Stimulated activated CD8-positive, alpha-beta memory T cell treated with anti-CD3 and anti-CD28 coated beads, Interleukin-4, amount 100 ng/mL, for 1 hour (primary cell): ENCODE measurements around the gene GAB3.

Experiments used
- DNase-seq, 2 donors: peaks; one replicate each; pipeline ENCODE4 v3.0.0-alpha.2; 2020; ENCODE audit warnings: low read depth in 2 of 2, low spot score in 1 of 2

Gene GAB3

GRCh38 chrX:154751203-154751668, 359 bp upstream of the GAB3 start:
- no peak for DNase-seq

GRCh38 chrX:154749856-154750255, 1.0 kb downstream of the GAB3 start:
- no peak for DNase-seq

- no peak for DNase-seq
Measured at GRCh38 chrX:154748712-154749339, 2.1 kb downstream of the GAB3 start.

- no peak for DNase-seq
Measured at GRCh38 chrX:154742613-154743012, 8.3 kb downstream of the GAB3 start.

- DNase-seq: no peak
Measured at GRCh38 chrX:154739952-154740465, 10.9 kb downstream of the GAB3 start.

- no peak for DNase-seq
Measured at GRCh38 chrX:154738011-154738738, 12.7 kb downstream of the GAB3 start.

GRCh38 chrX:154737136-154737535, 13.7 kb downstream of the GAB3 start:
- DNase-seq: no peak

- no peak for DNase-seq
Measured at GRCh38 chrX:154735695-154736393, 15.0 kb downstream of the GAB3 start.

- no peak for DNase-seq
Measured at GRCh38 chrX:154734061-154734781, 16.7 kb downstream of the GAB3 start.

GRCh38 chrX:154733066-154733425, 17.8 kb downstream of the GAB3 start:
- DNase-seq: no peak

GRCh38 chrX:154732421-154733065, 18.3 kb downstream of the GAB3 start:
- DNase-seq: no peak

GRCh38 chrX:154731881-154732280, 19.0 kb downstream of the GAB3 start:
- DNase-seq: no peak

- DNase-seq: no peak
Measured at GRCh38 chrX:154731184-154731583, 19.7 kb downstream of the GAB3 start.

GRCh38 chrX:154730253-154730891, 20.5 kb downstream of the GAB3 start:
- DNase-seq: no peak

GRCh38 chrX:154729439-154729838, 21.4 kb downstream of the GAB3 start:
- DNase-seq: no peak

- no peak for DNase-seq
Measured at GRCh38 chrX:154728431-154729190, 22.3 kb downstream of the GAB3 start.

GRCh38 chrX:154727871-154728270, 23.0 kb downstream of the GAB3 start:
- no peak for DNase-seq

- DNase-seq: no peak
Measured at GRCh38 chrX:154727418-154727817, 23.5 kb downstream of the GAB3 start.

- DNase-seq: no peak
Measured at GRCh38 chrX:154724993-154725756, 25.7 kb downstream of the GAB3 start.
